Activated CD8-positive, alpha-beta T cell treated with anti-CD3 and anti-CD28 coated beads for 36 hours (primary cell): ENCODE results near the gene LRRC3. TPM values are rescaled to one million over a fixed set of nuclear protein-coding genes. Genes with fewer than 3 reads are reported as not detected.

Experiments used
- ATAC-seq: fragments of 200-7000 bp; cut with Tn5 transposase; one replicate; pipeline ENCODE4 v1.10.0; 2021; ENCODE audit warnings: mild to moderate bottlenecking, moderate library complexity
- CTCF ChIA-PET: fragments of 350-600 bp; sonication (Branson Sonifier 250); formaldehyde crosslinking; loops from one replicate; lab custom pipeline; 2021; ENCODE audit warnings: antibody characterized with exemption; lab: Charles Lee
- POLR2A ChIA-PET: fragments of 350-600 bp; sonication (Branson Sonifier 250); formaldehyde crosslinking; loops from one replicate; lab custom pipeline; 2021; ENCODE audit warnings: antibody characterized with exemption; lab: Charles Lee
- DNase-seq: peaks from one replicate; pipeline ENCODE4 v3.0.0-alpha.2; 2020
- H3K27ac Mint-ChIP-seq: one replicate; pipeline ENCODE4 v1.8.0; 2021; ENCODE audit warnings: mild to moderate bottlenecking, mixed read lengths
- H3K27me3 Mint-ChIP-seq: one replicate; pipeline ENCODE4 v1.8.0; 2021; ENCODE audit warnings: mixed read lengths
- H3K36me3 Mint-ChIP-seq: one replicate; pipeline ENCODE4 v1.8.0; 2021; ENCODE audit warnings: low read depth, mixed read lengths
- H3K4me1 Mint-ChIP-seq: one replicate; pipeline ENCODE4 v1.8.0; 2021; ENCODE audit warnings: low read depth, mixed read lengths
- H3K4me3 Mint-ChIP-seq: one replicate; pipeline ENCODE4 v1.8.0; 2021; ENCODE audit warnings: mild to moderate bottlenecking, moderate library complexity, mixed read lengths
- H3K9me3 Mint-ChIP-seq: one replicate; pipeline ENCODE4 v1.8.0; 2021; ENCODE audit warnings: mixed read lengths
- CTCF ChIP-seq: fragments of 200-600 bp; IDR thresholded peaks from one replicate; pipeline ENCODE4 v1.8.0; 2022; ENCODE audit warnings: antibody characterized with exemption, mild to moderate bottlenecking
- intact Hi-C: fragments of 100-400 bp; cut with micrococcal nuclease; formaldehyde crosslinking; loops from one replicate; pipeline ENCODE4 v1.10.0; 2022
- total RNA-seq, 2 experiments: library from RNA; stranded (reverse); gene quantifications; one replicate each; pipeline ENCODE4 v1.2.3, GENCODE V29; 2021

Gene LRRC3
- total RNA-seq, 2 experiments from 2014 or later: 1.8 to 1.9 TPM

- POLR2A ChIA-PET: no interaction called here
- intact Hi-C loops: no loop called here
- H3K4me3 Mint-ChIP-seq: no peak overlapping the region
- DNase-seq (no peak), ATAC-seq (no peak)
- H3K4me1 Mint-ChIP-seq: no peaks in the 10 kb centered on the region
- TF ChIP-seq CTCF: no peak
- H3K27me3 Mint-ChIP-seq: no peaks in the 10 kb centered on the region
- CTCF ChIA-PET: no interaction called here
- H3K36me3 Mint-ChIP-seq: no peaks in the 10 kb centered on the region
- no peak overlapping the region for H3K27ac Mint-ChIP-seq
- peaks cover 2% of the 10 kb centered on the region for H3K9me3 Mint-ChIP-seq
These were observed 19.1 kb upstream of the LRRC3 start for GRCh38 chr21:44436111-44436611.

GRCh38 chr21:44436958-44437357 lies 18.4 kb upstream of the LRRC3 start:
- Mint-ChIP-seq H3K4me3 (no peak overlapping the region), H3K9me3 (no peaks in the 10 kb centered on the region), H3K4me1 (no peaks in the 10 kb centered on the region), H3K27me3 (no peaks in the 10 kb centered on the region), H3K36me3 (no peaks in the 10 kb centered on the region), H3K27ac (no peak overlapping the region)
- no peak for DNase-seq
- intact Hi-C loops: no loop called here
- TF ChIP-seq CTCF: no peak
- POLR2A ChIA-PET: no interaction called here
- CTCF ChIA-PET: interaction anchor here (0.5 kb wide), 1 partner anchor 499 kb away, joined by 3 read pairs; no protein-coding TSS in a partner anchor
- ATAC-seq: no peak

GRCh38 chr21:44437371-44437695 lies 18.0 kb upstream of the LRRC3 start:
- no peaks in the 10 kb centered on the region for H3K9me3 Mint-ChIP-seq
- no peaks in the 10 kb centered on the region for H3K36me3 Mint-ChIP-seq
- no peaks in the 10 kb centered on the region for H3K4me1 Mint-ChIP-seq
- H3K4me3 Mint-ChIP-seq: no peak overlapping the region
- H3K27ac Mint-ChIP-seq: no peak overlapping the region
- POLR2A ChIA-PET: no interaction called here
- intact Hi-C loops: no loop called here
- H3K27me3 Mint-ChIP-seq: no peaks in the 10 kb centered on the region
- DNase-seq (no peak), ATAC-seq (no peak)
- CTCF ChIA-PET: interaction anchor here (1.1 kb wide), 1 partner anchor 136 kb away, joined by 3 read pairs; no protein-coding TSS in a partner anchor
- TF ChIP-seq CTCF: no peak

GRCh38 chr21:44437696-44438431 lies 17.4 kb upstream of the LRRC3 start:
- TF ChIP-seq CTCF: no peak
- ChIA-PET POLR2A (no interaction called here), CTCF (interaction anchor here (1.1 kb wide), 1 partner anchor 136 kb away, joined by 3 read pairs; no protein-coding TSS in a partner anchor)
- DNase-seq (no peak), ATAC-seq (no peak)
- Mint-ChIP-seq H3K4me1 (no peaks in the 10 kb centered on the region), H3K27ac (no peak overlapping the region), H3K27me3 (no peaks in the 10 kb centered on the region), H3K9me3 (no peaks in the 10 kb centered on the region), H3K36me3 (no peaks in the 10 kb centered on the region), H3K4me3 (no peak overlapping the region)
- intact Hi-C loops: no loop called here

GRCh38 chr21:44438531-44439210 lies 16.6 kb upstream of the LRRC3 start:
- no peaks in the 10 kb centered on the region for H3K4me1 Mint-ChIP-seq
- no peaks in the 10 kb centered on the region for H3K9me3 Mint-ChIP-seq
- no peak for DNase-seq
- H3K27ac Mint-ChIP-seq: no peak overlapping the region
- no peaks in the 10 kb centered on the region for H3K27me3 Mint-ChIP-seq
- H3K4me3 Mint-ChIP-seq: no peak overlapping the region
- no peak for ATAC-seq
- ChIA-PET CTCF (interaction anchor here (0.7 to 1.1 kb wide), 2 partner anchors 51 to 137 kb away, joined by 3 read pairs; no protein-coding TSS in a partner anchor), POLR2A (no interaction called here)
- intact Hi-C loops: no loop called here
- no peaks in the 10 kb centered on the region for H3K36me3 Mint-ChIP-seq
- TF ChIP-seq CTCF: no peak
